ENCODE measurements around the gene MAPKBP1.
A peak's percentile ranks its signal among the peaks of the same experiment; 100 is the strongest.

Gene MAPKBP1

GRCh38 chr15:41868321-41868720 is 94.0 kb downstream of the MAPKBP1 start:
- TF ChIP-seq ZNF37A (tag by site-specific recombination; IDR thresholded peaks at IDR 0.05): no peak
- TF ChIP-seq ZNF324 (tag by site-specific recombination; IDR thresholded peaks at IDR 0.05): no peak
- TF ChIP-seq ZXDB (tag by site-specific recombination; IDR thresholded peaks at IDR 0.05): no peak
- no peak for TF ChIP-seq ZBTB8A (tag by site-specific recombination; IDR thresholded peaks at IDR 0.05)
- no peak for TF ChIP-seq ZNF248 (tag by site-specific recombination; IDR thresholded peaks at IDR 0.05)
- TF ChIP-seq ZNF704 (tag by site-specific recombination; IDR thresholded peaks at IDR 0.05): no peak
- TF ChIP-seq ZNF354C (tag by site-specific recombination; IDR thresholded peaks at IDR 0.05; ENCODE audit: borderline replicate concordance, low read depth): no peak
- TF ChIP-seq ZNF433 (tag by site-specific recombination; IDR thresholded peaks at IDR 0.05; ENCODE audit: low read depth): no peak
- TF ChIP-seq ZNF529 (tag by site-specific recombination; IDR thresholded peaks at IDR 0.05; ENCODE audit: insufficient replicate concordance): no peak
- TF ChIP-seq ZNF223 (tag by site-specific recombination; IDR thresholded peaks at IDR 0.05): no peak
- TF ChIP-seq ZNF341 (tag by site-specific recombination; IDR thresholded peaks at IDR 0.05; ENCODE audit: low read depth): no peak
- TF ChIP-seq ZNF555 (tag by site-specific recombination; conservative IDR thresholded peaks at IDR 0.05): no peak
- TF ChIP-seq ZNF426 (tag by site-specific recombination; IDR thresholded peaks at IDR 0.05): no peak
- no peak for TF ChIP-seq ZNF311 (tag by site-specific recombination; IDR thresholded peaks at IDR 0.05; ENCODE audit: borderline replicate concordance)
- no peak for TF ChIP-seq GFI1B (tag by site-specific recombination; IDR thresholded peaks at IDR 0.05)
- no peak for TF ChIP-seq ZSCAN18 (tag by site-specific recombination; IDR thresholded peaks at IDR 0.05)
- H3K4me3 ChIP-seq (ENCODE audit: low read depth, low read length): no peak overlapping the region
- peaks cover 2% of the 10 kb centered on the region; the same call in 1 of the 2 replicates for H3K4me1 ChIP-seq (ENCODE audit: control insufficient read depth, insufficient read depth, low read length)
- H3K9me3 ChIP-seq (ENCODE audit: control insufficient read depth, insufficient read depth, low read depth, low read length): no peaks in the 10 kb centered on the region
- ChIA-PET POLR2A (interaction anchor here (0.6 kb wide), 1 partner anchor 413 kb away, joined by 5 read pairs; no protein-coding TSS in a partner anchor), CTCF (interaction anchor here (0.8 to 0.9 kb wide), 2 partner anchors 11 to 36 kb away, joined by 3 read pairs; no protein-coding TSS in a partner anchor)
- H3K27ac ChIP-seq (ENCODE audit: extremely low read depth, low read depth, low read length): no peak overlapping the region
- no peaks in the 10 kb centered on the region for H3K36me3 ChIP-seq (ENCODE audit: control insufficient read depth in 2 of 2, insufficient read depth in 1 of 2, low read length in 2 of 2)

- Histone ChIP-seq H3K27ac (ENCODE audit: extremely low read depth, low read depth, low read length) (no peak overlapping the region), H3K36me3 (ENCODE audit: control insufficient read depth in 2 of 2, insufficient read depth in 1 of 2, low read length in 2 of 2) (no peaks in the 10 kb centered on the region), H3K9me3 (ENCODE audit: control insufficient read depth, insufficient read depth, low read depth, low read length) (no peaks in the 10 kb centered on the region), H3K4me1 (ENCODE audit: control insufficient read depth, insufficient read depth, low read length) (peaks cover 2% of the 10 kb centered on the region; the same call in 1 of the 2 replicates), H3K4me3 (ENCODE audit: low read depth, low read length) (no peak overlapping the region)
- ChIA-PET POLR2A (no interaction called here), CTCF (interaction anchor here (0.7 kb wide), 1 partner anchor 125 kb away, joined by 4 read pairs; no protein-coding TSS in a partner anchor)
- TF ChIP-seq ZFHX2 (tag by site-specific recombination; conservative IDR thresholded peaks at IDR 0.05) (peak; percentile 12; the same call in 1 of the 2 replicates), ZNF558 (tag by site-specific recombination; IDR thresholded peaks at IDR 0.05) (no peak), ZNF416 (tag by site-specific recombination; IDR thresholded peaks at IDR 0.05) (no peak), ZIC2 (tag by site-specific recombination; IDR thresholded peaks at IDR 0.05) (peak; percentile 19; the same call in 1 of the 2 replicates)
These were observed 95.7 kb downstream of the MAPKBP1 start for GRCh38 chr15:41869770-41870688.
